ENCODE measurements around the gene ANKRD18B. TPM values are rescaled to one million over a fixed set of nuclear protein-coding genes. Genes with fewer than 3 reads are reported as not detected.
"Not testable (repeated sequence)": the region's sequence is repeated elsewhere in the genome, so short reads cannot be mapped to it uniquely, and the experiment has no call there.

Gene ANKRD18B
- total and polyA plus RNA-seq, 2 donors (not counting 1 experiment from before 2014, with no cell fraction given), result not detected

DNA sequence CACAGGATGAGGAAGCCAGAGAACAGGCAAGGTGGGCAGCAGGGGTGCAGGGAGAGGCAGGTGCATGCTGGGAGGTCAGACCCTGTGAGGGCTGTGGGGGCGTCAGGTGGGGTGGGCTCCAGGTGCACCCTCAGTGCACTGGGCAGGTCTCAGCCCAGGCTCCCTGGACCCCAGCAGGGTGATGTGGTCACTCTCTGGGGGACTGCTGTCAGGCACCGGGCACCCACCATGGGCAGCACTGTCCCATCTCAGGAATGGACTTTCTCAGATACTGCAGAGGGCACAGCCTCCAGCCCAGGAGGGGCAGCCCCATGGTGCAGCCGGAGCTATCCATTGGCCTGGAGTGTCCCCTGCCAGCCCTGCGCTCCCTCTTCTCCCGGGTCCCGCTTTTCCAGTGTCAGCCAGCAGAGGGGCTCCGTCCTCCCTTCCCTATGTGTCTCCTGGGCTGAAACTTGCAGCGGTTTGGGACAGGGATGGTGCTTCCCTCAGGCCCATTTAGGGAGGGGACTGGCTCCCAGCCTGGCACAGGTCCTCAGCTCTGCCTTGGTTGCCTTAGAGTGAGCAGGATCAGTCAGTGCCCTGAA lies 74.8 kb downstream of the ANKRD18B start:
- POLR2A ChIA-PET; H3K27ac ChIP-seq (ENCODE audit: low read length in 2 of 2); H3K9me3 Mint-ChIP-seq (ENCODE audit: insufficient read depth); H3K27me3 ChIP-seq (replicated peaks in 1 of 4; ENCODE audit: control extremely low read depth in 1 of 4, control insufficient read depth in 3 of 4, insufficient read depth in 4 of 4, low read length in 3 of 4); H3K4me1 Mint-ChIP-seq; H3K79me2 ChIP-seq (ENCODE audit: control insufficient read depth, insufficient read depth, low read length); H3K4me3 ChIP-seq (ENCODE audit: control extremely low read depth in 1 of 5, extremely low read depth in 1 of 5, insufficient read depth in 1 of 5, low read depth in 2 of 5, low read length in 4 of 5); ATAC-seq (ENCODE audit: low read depth); H2AFZ ChIP-seq (ENCODE audit: insufficient read depth, low read depth, low read length, poor library complexity, severe bottlenecking); H3K9ac ChIP-seq (ENCODE audit: low read length); CTCF ChIA-PET; H3K27ac Mint-ChIP-seq; H3K9me3 ChIP-seq (ENCODE audit: control extremely low read depth in 1 of 3, control insufficient read depth in 2 of 3, insufficient read depth in 1 of 3, low read length in 2 of 3); H3K27me3 Mint-ChIP-seq; DNase-seq; H3K36me3 ChIP-seq (replicated peaks in 1 of 2; ENCODE audit: control extremely low read depth in 1 of 2, control insufficient read depth in 1 of 2, extremely low read depth in 1 of 2, insufficient read depth in 2 of 2, low read length in 1 of 2); intact Hi-C loops (cut with micrococcal nuclease); H3K4me1 ChIP-seq (ENCODE audit: control insufficient read depth in 2 of 2, insufficient read depth in 2 of 2, low read length in 2 of 2); H4K20me1 ChIP-seq (ENCODE audit: control insufficient read depth, insufficient read depth, low read length, poor library complexity, severe bottlenecking); H3K4me2 ChIP-seq (replicated peaks; ENCODE audit: low read depth, low read length, poor library complexity, severe bottlenecking); H3K4me3 Mint-ChIP-seq: not testable (repeated sequence)
- 98% methylated on average over 8 of the region's 8 CpGs for WGBS (ENCODE audit: insufficient coverage)

GRCh38 chr9:33600911-33601310 lies 76.9 kb downstream of the ANKRD18B start:
- not testable (repeated sequence) for ATAC-seq (ENCODE audit: low read depth)
- WGBS (ENCODE audit: insufficient coverage), result 98% methylated on average over 14 of the region's 32 CpGs

DNA sequence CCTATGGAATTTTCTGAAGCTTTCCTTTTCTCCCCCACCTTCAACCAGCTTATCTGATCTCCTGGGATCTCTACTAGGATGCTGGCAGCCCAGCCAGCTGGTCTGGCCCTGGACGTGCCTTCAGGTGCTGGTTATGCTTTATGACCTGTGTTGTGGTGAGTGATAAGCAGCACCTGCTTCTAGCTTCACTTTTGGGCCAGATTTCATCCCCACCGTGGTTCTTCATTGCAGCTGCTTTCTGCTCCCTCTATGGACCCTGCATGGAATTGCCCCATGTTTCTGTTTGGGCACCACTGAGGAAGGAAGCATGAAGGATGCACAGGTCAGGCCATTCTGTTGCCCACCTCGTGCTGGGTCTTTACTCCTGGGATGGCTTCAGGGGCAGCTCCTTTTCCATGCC lies 80.2 kb downstream of the ANKRD18B start:
- DNase-seq; H3K9me3 ChIP-seq (ENCODE audit: control extremely low read depth in 1 of 3, control insufficient read depth in 2 of 3, insufficient read depth in 1 of 3, low read length in 2 of 3); H3K27me3 ChIP-seq (replicated peaks in 1 of 4; ENCODE audit: control extremely low read depth in 1 of 4, control insufficient read depth in 3 of 4, insufficient read depth in 4 of 4, low read length in 3 of 4); H3K4me1 Mint-ChIP-seq; H3K36me3 ChIP-seq (replicated peaks in 1 of 2; ENCODE audit: control extremely low read depth in 1 of 2, control insufficient read depth in 1 of 2, extremely low read depth in 1 of 2, insufficient read depth in 2 of 2, low read length in 1 of 2); H3K9ac ChIP-seq (ENCODE audit: low read length); H3K79me2 ChIP-seq (ENCODE audit: control insufficient read depth, insufficient read depth, low read length); H3K27ac ChIP-seq (ENCODE audit: low read length in 2 of 2); H4K20me1 ChIP-seq (ENCODE audit: control insufficient read depth, insufficient read depth, low read length, poor library complexity, severe bottlenecking); H3K4me3 Mint-ChIP-seq; POLR2A ChIA-PET; H3K4me2 ChIP-seq (replicated peaks; ENCODE audit: low read depth, low read length, poor library complexity, severe bottlenecking); ATAC-seq (ENCODE audit: low read depth); H3K27ac Mint-ChIP-seq; H2AFZ ChIP-seq (ENCODE audit: insufficient read depth, low read depth, low read length, poor library complexity, severe bottlenecking); H3K4me3 ChIP-seq (ENCODE audit: control extremely low read depth in 1 of 5, extremely low read depth in 1 of 5, insufficient read depth in 1 of 5, low read depth in 2 of 5, low read length in 4 of 5); intact Hi-C loops (cut with micrococcal nuclease); H3K9me3 Mint-ChIP-seq (ENCODE audit: insufficient read depth); H3K4me1 ChIP-seq (ENCODE audit: control insufficient read depth in 2 of 2, insufficient read depth in 2 of 2, low read length in 2 of 2): not testable (repeated sequence)
- H3K27me3 Mint-ChIP-seq, result peaks cover 14% of the 10 kb centered on the region
- 18% methylated on average over 2 of the region's 3 CpGs for WGBS (ENCODE audit: insufficient coverage)
- CTCF ChIA-PET, result interaction anchor here (1.1 to 1.3 kb wide), 2 partner anchors 12 to 20 kb away, joined by 3 to 6 read pairs; no protein-coding TSS in a partner anchor

More at GRCh38 chr9:33600911-33601310, 76.9 kb downstream of the ANKRD18B start:
- DNase-seq; H3K27me3 ChIP-seq (replicated peaks in 1 of 4; ENCODE audit: control extremely low read depth in 1 of 4, control insufficient read depth in 3 of 4, insufficient read depth in 4 of 4, low read length in 3 of 4); H3K4me1 Mint-ChIP-seq; H3K79me2 ChIP-seq (ENCODE audit: control insufficient read depth, insufficient read depth, low read length); H4K20me1 ChIP-seq (ENCODE audit: control insufficient read depth, insufficient read depth, low read length, poor library complexity, severe bottlenecking); H3K4me1 ChIP-seq (ENCODE audit: control insufficient read depth in 2 of 2, insufficient read depth in 2 of 2, low read length in 2 of 2); H3K27ac ChIP-seq (ENCODE audit: low read length in 2 of 2); H3K27me3 Mint-ChIP-seq; CTCF ChIA-PET; H3K9ac ChIP-seq (ENCODE audit: low read length); H3K4me3 Mint-ChIP-seq; H3K4me2 ChIP-seq (replicated peaks; ENCODE audit: low read depth, low read length, poor library complexity, severe bottlenecking); H3K9me3 Mint-ChIP-seq (ENCODE audit: insufficient read depth); H2AFZ ChIP-seq (ENCODE audit: insufficient read depth, low read depth, low read length, poor library complexity, severe bottlenecking); H3K27ac Mint-ChIP-seq; H3K4me3 ChIP-seq (ENCODE audit: control extremely low read depth in 1 of 5, extremely low read depth in 1 of 5, insufficient read depth in 1 of 5, low read depth in 2 of 5, low read length in 4 of 5); H3K9me3 ChIP-seq (ENCODE audit: control extremely low read depth in 1 of 3, control insufficient read depth in 2 of 3, insufficient read depth in 1 of 3, low read length in 2 of 3); intact Hi-C loops (cut with micrococcal nuclease); H3K36me3 ChIP-seq (replicated peaks in 1 of 2; ENCODE audit: control extremely low read depth in 1 of 2, control insufficient read depth in 1 of 2, extremely low read depth in 1 of 2, insufficient read depth in 2 of 2, low read length in 1 of 2); POLR2A ChIA-PET: not testable (repeated sequence)

- H3K4me1 ChIP-seq (ENCODE audit: control insufficient read depth in 2 of 2, insufficient read depth in 2 of 2, low read length in 2 of 2); H3K27ac Mint-ChIP-seq; DNase-seq; H3K27me3 ChIP-seq (replicated peaks in 1 of 4; ENCODE audit: control extremely low read depth in 1 of 4, control insufficient read depth in 3 of 4, insufficient read depth in 4 of 4, low read length in 3 of 4); H3K9me3 ChIP-seq (ENCODE audit: control extremely low read depth in 1 of 3, control insufficient read depth in 2 of 3, insufficient read depth in 1 of 3, low read length in 2 of 3); POLR2A ChIA-PET; ATAC-seq (ENCODE audit: low read depth); H3K4me3 Mint-ChIP-seq; H3K36me3 ChIP-seq (replicated peaks in 1 of 2; ENCODE audit: control extremely low read depth in 1 of 2, control insufficient read depth in 1 of 2, extremely low read depth in 1 of 2, insufficient read depth in 2 of 2, low read length in 1 of 2); H3K4me3 ChIP-seq (ENCODE audit: control extremely low read depth in 1 of 5, extremely low read depth in 1 of 5, insufficient read depth in 1 of 5, low read depth in 2 of 5, low read length in 4 of 5); H3K9me3 Mint-ChIP-seq (ENCODE audit: insufficient read depth); H3K79me2 ChIP-seq (ENCODE audit: control insufficient read depth, insufficient read depth, low read length); H2AFZ ChIP-seq (ENCODE audit: insufficient read depth, low read depth, low read length, poor library complexity, severe bottlenecking); H4K20me1 ChIP-seq (ENCODE audit: control insufficient read depth, insufficient read depth, low read length, poor library complexity, severe bottlenecking); H3K27ac ChIP-seq (ENCODE audit: low read length in 2 of 2); intact Hi-C loops (cut with micrococcal nuclease); H3K9ac ChIP-seq (ENCODE audit: low read length); H3K4me2 ChIP-seq (replicated peaks; ENCODE audit: low read depth, low read length, poor library complexity, severe bottlenecking); H3K4me1 Mint-ChIP-seq: not testable (repeated sequence)
- 86% methylated on average over 1 of the region's 4 CpGs for WGBS (ENCODE audit: insufficient coverage)
- CTCF ChIA-PET, result interaction anchor here (1.3 kb wide), 1 partner anchor 19 kb away, joined by 6 read pairs; no protein-coding TSS in a partner anchor
- peaks cover 17% of the 10 kb centered on the region for H3K27me3 Mint-ChIP-seq
These were observed 80.9 kb downstream of the ANKRD18B start for GRCh38 chr9:33604936-33605335.

All from B cell (primary cell).